Transverse colon (tissue), 4 donors: Measurements from ENCODE around the gene KMT2B. TPM values are rescaled to one million over a fixed set of nuclear protein-coding genes. Genes with fewer than 3 reads are reported as not detected.
A peak's percentile ranks its signal among the peaks of the same experiment; 100 is the strongest.

Experiments
- DNase-seq: peaks from one replicate; pipeline ENCODE4 v3.0.0-alpha.2; 2019
- H3K27ac ChIP-seq, 4 donors: fragments of 200-600 bp; sonication (generic); 2 replicates each; pipeline ENCODE4 v1.5.1; 2016 to 2018; ENCODE audit warnings: inconsistent platforms in 4 of 4
- H3K27me3 ChIP-seq: fragments of 200-600 bp; sonication (generic); 2 replicates; pipeline ENCODE4 v1.5.1; 2017; ENCODE audit warnings: inconsistent platforms
- H3K36me3 ChIP-seq, 4 donors: fragments of 200-600 bp; sonication (generic); 2 replicates each; pipeline ENCODE4 v1.5.1; 2017 to 2019; ENCODE audit warnings: inconsistent platforms in 4 of 4
- H3K4me1 ChIP-seq, 4 donors: fragments of 200-600 bp; sonication (generic); 2 replicates each; pipeline ENCODE4 v1.5.1; 2017 to 2020; ENCODE audit warnings: inconsistent platforms in 4 of 4
- H3K4me3 ChIP-seq, 4 donors: fragments of 200-600 bp; sonication (generic); 1 replicate in 1 of 4; 2 replicates in 3 of 4; pipeline versions ENCODE4 v1.5.1 to v1.6.1; 2017 to 2019; ENCODE audit warnings: inconsistent platforms in 4 of 4
- H3K9me3 ChIP-seq, 2 donors: fragments of 200-600 bp; sonication (generic); 2 replicates each; pipeline ENCODE4 v1.5.1; 2017 to 2019; ENCODE audit warnings: inconsistent platforms in 2 of 2
- EP300 ChIP-seq: sonication (generic); formaldehyde crosslinking; IDR thresholded peaks from one replicate; pipeline ENCODE4 v1.6.1; 2017; ENCODE audit warnings: antibody characterized with exemption, low read depth
- POLR2A ChIP-seq: fragments of 450-650 bp; IDR thresholded peaks from one replicate; pipeline ENCODE4 v1.6.1; 2016; ENCODE audit warnings: antibody characterized with exemption, mild to moderate bottlenecking, moderate library complexity
- POLR2AphosphoS5 ChIP-seq, 3 donors: sonication (generic); formaldehyde crosslinking; IDR thresholded peaks; one replicate each; pipeline ENCODE4 v1.6.1; 2016; ENCODE audit warnings: antibody characterized with exemption in 3 of 3
- WGBS, 2 donors: methylation state at CpG; one replicate each; pipeline ENCODE4 v1.1.5; 2018; ENCODE audit warnings: low coverage in 1 of 2; 5-methylcytosine and 5-hydroxymethylcytosine counted together
- in situ Hi-C, 4 donors: fragments of 200-750 bp; cut with MboI; loops; one replicate each; pipeline versions ENCODE4 v1.15.0 to v1.15.1; 2017; ENCODE audit warnings: low sequenced_read_pairs in 3 of 4, low pct_ligation_motif_present in 1 of 4, low pct_unique_long_range_greater_than_20kb in 1 of 4
- intact Hi-C: fragments of 100-400 bp; cut with DNase I; formaldehyde crosslinking; loops from one replicate; pipeline ENCODE4 v1.15.1; 2023; ENCODE audit warnings: low total_unique reads
- total RNA-seq, 4 donors: library from RNA; depleted of rRNA; stranded (reverse); fragments of >200 nt; gene quantifications; one replicate each; pipeline ENCODE4 v1.1.0, GENCODE V29; 2016
- TF ChIP-seq, protein P1 (sequence below), 5 experiments: fragments of 200-600 bp in 3 of 5; fragments of 450-650 bp in 2 of 5; sonication (generic) in 3 of 5; IDR thresholded peaks; 1 replicate in 2 of 5; 2 replicates in 3 of 5; pipeline ENCODE4 v1.5.1; 2016 to 2017; ENCODE audit warnings: antibody characterized with exemption in 5 of 5, inconsistent platforms in 3 of 5, mild to moderate bottlenecking in 2 of 5, moderate library complexity in 1 of 5

KMT2B gene
- total RNA-seq, 4 donors from 2014 or later = 31.8 to 63.9 (median 50.7) TPM

DNA sequence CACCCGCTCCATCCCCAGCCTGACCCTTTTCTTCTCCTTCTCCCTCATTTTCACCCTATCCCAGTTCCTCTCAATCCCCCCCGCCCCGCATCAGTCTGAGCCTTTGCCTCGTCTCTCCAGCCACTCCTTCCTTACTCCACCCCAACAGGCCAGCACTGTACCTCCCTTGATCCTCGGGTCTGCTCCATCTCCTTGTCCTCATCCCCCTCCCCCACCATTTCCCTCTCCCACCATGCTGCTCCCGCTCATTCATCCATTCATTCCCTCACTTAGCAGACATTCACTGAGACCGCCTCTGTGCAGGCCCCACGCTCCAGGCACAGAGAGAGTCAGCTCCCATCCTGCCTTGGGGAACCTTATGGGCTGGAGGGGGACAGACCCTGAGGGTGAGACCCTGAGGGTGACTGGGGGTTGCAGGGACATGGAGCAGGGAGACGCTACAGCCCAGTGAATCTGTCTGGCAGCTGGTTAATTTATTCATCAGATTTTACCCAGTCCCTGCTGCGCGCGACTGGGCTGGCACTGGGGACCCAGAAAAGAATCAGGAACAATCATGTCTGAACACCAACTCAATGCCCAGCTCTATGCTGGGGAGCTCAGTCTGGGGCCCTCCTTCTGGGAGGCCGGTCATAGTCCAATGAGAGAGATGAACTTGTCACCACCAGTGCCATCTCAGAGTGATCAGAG lies 58.4 kb downstream of the KMT2B start:
- no peaks in the 10 kb centered on the region for H3K9me3 ChIP-seq
- intact Hi-C loops = no loop called here
- peak overlapping the region in 1 of 4 donors; percentile 56 for H3K27ac ChIP-seq
- no peak for DNase-seq
- TF ChIP-seq, protein P1, sequence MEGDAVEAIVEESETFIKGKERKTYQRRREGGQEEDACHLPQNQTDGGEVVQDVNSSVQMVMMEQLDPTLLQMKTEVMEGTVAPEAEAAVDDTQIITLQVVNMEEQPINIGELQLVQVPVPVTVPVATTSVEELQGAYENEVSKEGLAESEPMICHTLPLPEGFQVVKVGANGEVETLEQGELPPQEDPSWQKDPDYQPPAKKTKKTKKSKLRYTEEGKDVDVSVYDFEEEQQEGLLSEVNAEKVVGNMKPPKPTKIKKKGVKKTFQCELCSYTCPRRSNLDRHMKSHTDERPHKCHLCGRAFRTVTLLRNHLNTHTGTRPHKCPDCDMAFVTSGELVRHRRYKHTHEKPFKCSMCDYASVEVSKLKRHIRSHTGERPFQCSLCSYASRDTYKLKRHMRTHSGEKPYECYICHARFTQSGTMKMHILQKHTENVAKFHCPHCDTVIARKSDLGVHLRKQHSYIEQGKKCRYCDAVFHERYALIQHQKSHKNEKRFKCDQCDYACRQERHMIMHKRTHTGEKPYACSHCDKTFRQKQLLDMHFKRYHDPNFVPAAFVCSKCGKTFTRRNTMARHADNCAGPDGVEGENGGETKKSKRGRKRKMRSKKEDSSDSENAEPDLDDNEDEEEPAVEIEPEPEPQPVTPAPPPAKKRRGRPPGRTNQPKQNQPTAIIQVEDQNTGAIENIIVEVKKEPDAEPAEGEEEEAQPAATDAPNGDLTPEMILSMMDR (IDR thresholded peaks at IDR 0.05) = no peak
- no peak for TF ChIP-seq POLR2AphosphoS5 (IDR thresholded peaks at IDR 0.05)
- no peak for TF ChIP-seq EP300
- no peak for TF ChIP-seq POLR2A
- H3K4me3 ChIP-seq = peak overlapping the region; percentile 56 to 90 (median 80)
- H3K27me3 ChIP-seq = no peaks in the 10 kb centered on the region
- H3K4me1 ChIP-seq = peaks cover 4 to 15% (median 13%) of the 10 kb centered on the region in 4 donors
- in situ Hi-C loops = no loop called here
- no peaks in the 10 kb centered on the region for H3K36me3 ChIP-seq
- 20 to 58% methylated on average over 3 to 13 of the region's 13 CpGs for WGBS, 2 donors

DNA sequence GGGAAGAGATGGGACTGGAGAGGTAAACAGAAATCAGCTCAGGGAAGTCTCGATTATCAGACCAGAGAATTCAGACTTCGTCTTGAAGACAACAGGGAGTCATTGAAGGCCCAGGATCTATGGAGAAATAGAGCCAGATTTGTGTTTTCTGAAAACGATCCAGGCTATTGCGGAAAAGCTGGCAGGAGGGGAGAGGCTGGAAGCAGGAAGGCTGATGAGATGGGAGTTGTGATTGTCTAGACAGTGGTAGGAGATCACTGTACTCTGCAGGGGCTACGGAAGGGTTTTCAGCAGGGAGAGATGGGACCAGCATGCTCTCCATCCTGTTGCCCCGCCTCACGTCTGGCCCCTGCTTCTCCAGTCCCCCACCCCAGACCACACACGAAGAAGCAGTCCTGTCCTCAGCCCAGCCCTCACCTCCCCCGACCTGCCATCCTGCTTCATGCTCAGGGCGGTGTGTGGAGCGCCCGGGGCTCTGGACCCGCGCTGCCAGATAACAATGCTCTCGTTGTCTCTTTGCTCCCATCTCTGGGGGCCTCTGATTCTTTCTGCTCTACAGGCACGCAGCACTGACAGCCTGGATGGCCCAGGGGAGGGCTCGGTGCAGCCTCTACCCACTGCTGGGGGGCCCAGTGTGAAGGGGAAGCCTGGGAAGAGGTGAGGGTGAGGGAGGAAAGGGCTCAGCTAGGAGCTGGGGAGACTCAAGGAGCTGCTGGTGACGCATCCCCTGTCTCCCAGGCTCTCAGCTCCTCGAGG lies 59.5 kb downstream of the KMT2B start:
- no peaks in the 10 kb centered on the region for H3K36me3 ChIP-seq
- 71% methylated on average over 19 of the region's 19 CpGs; no CpG with 5 or more reads in 1 of the 2 donors for WGBS, 2 donors
- H3K27me3 ChIP-seq = no peaks in the 10 kb centered on the region
- in situ Hi-C loops (no loop called here), intact Hi-C loops (no loop called here)
- DNase-seq = no peak
- no peak for TF ChIP-seq POLR2AphosphoS5 (IDR thresholded peaks at IDR 0.05)
- TF ChIP-seq EP300 = no peak
- no peak for TF ChIP-seq POLR2A
- TF ChIP-seq, protein P1 (IDR thresholded peaks at IDR 0.05) = no peak
- no peak overlapping the region for H3K27ac ChIP-seq
- peaks cover 4 to 15% (median 13%) of the 10 kb centered on the region in 4 donors for H3K4me1 ChIP-seq
- no peaks in the 10 kb centered on the region for H3K9me3 ChIP-seq
- no peak overlapping the region for H3K4me3 ChIP-seq

DNA sequence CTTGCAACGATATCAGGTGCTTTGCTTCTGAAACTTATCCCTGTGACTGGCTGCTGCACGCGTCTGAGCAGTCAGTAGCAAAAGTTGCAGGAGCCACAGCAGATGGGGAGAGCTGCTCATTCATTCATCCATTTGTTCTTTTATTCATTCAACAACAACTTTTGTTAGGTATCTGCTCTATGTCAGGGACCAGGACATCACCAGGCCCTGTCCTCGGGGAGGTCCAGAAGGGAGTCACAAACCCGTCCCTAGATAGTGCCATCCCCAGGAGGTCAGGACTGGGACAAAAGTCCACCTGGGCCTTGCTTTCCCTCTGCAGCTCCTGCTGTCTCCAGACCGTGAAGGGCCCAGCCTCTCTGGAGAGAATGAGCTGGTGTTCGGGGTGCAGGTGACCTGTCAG lies 60.2 kb downstream of the KMT2B start:
- Histone ChIP-seq H3K27ac (no peak overlapping the region), H3K4me1 (peaks cover 4 to 15% (median 13%) of the 10 kb centered on the region in 4 donors), H3K9me3 (no peaks in the 10 kb centered on the region), H3K36me3 (no peaks in the 10 kb centered on the region), H3K4me3 (no peak overlapping the region), H3K27me3 (no peaks in the 10 kb centered on the region)
- TF ChIP-seq EP300 = no peak
- TF ChIP-seq POLR2AphosphoS5 (IDR thresholded peaks at IDR 0.05) = no peak
- TF ChIP-seq, protein P1 (IDR thresholded peaks at IDR 0.05) = no peak
- no peak for TF ChIP-seq POLR2A
- in situ Hi-C loops = no loop called here
- no peak for DNase-seq
- intact Hi-C loops = no loop called here
- 87% methylated on average over 7 of the region's 7 CpGs; no CpG with 5 or more reads in 1 of the 2 donors for WGBS, 2 donors

DNA sequence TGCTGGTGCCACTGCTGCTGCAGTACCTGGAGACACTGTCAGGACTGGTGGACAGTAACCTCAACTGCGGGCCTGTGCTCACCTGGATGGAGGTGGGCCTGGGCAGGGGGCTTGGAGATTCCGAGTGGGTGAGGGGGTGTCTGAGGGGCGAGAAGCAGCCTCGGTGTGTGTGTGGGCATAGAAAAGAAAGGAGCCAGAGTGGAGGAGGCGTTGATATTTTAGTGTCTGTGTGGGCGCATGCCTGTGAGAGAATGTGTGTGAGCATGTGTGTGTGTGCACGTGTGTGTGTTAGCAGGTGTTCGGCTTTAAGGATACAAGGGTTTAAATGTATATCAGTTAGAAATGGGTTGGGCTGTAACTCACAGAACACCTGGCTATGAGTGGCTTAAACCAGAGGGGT lies 61.2 kb downstream of the KMT2B start:
- H3K4me3 ChIP-seq = no peak overlapping the region
- H3K9me3 ChIP-seq = no peaks in the 10 kb centered on the region
- H3K27ac ChIP-seq = no peak overlapping the region
- H3K27me3 ChIP-seq = no peaks in the 10 kb centered on the region
- intact Hi-C loops = no loop called here
- DNase-seq = no peak
- in situ Hi-C loops = no loop called here
- WGBS, 2 donors = 78 to 91% methylated on average over 5 to 8 of the region's 8 CpGs
- TF ChIP-seq POLR2AphosphoS5 (IDR thresholded peaks at IDR 0.05) (no peak), POLR2A (no peak), EP300 (no peak)
- TF ChIP-seq, protein P1 (IDR thresholded peaks at IDR 0.05) = no peak
- peaks cover 4 to 15% (median 13%) of the 10 kb centered on the region in 4 donors for H3K4me1 ChIP-seq
- no peaks in the 10 kb centered on the region for H3K36me3 ChIP-seq
